ENCODE results near the gene DLK2. TPM values are rescaled to one million over a fixed set of nuclear protein-coding genes. Genes with fewer than 3 reads are reported as not detected.

The DLK2 gene
- total RNA-seq, 1 donor from 2014 or later = 3.9 TPM

DNA sequence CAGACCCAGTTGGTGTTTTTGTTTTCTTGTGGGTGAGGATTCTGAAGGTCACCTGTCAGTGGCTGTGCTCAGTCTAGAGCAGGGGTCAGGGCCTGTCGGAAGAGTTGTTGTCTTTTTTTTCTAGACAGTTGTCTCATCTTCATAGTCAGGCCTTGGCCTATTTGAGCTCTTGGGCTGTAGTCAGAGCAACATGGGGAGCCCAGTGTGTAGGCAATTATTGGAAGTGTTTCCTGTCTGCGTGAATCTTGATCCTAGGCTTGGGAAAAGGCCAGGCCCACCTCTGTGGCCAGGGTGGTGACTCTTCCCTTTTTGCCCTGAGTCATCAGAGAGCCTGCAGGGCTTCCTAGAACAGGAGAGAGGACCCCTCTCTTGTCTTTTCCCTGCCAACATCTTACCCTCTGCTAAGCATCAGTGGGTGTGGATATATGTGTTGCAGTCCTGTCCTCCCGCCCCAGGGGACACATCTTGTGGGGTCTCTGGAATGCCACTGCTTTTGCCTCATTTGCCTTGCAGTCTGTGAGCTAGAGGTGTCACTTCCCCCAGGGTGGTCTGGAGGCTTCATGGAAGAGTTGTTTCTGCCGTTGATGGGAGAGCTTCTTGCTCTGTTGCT lies 33.4 kb upstream of the DLK2 start:
- intact Hi-C loops (cut with DNase I) = no loop called here
- Histone ChIP-seq H3K4me1 (peaks cover 19% of the 10 kb centered on the region), H3K36me3 (no peaks in the 10 kb centered on the region), H3K9me3 (no peaks in the 10 kb centered on the region), H3K27me3 (no peaks in the 10 kb centered on the region), H3K27ac (no peak overlapping the region), H3K4me3 (no peak overlapping the region)
- TF ChIP-seq POLR2A (IDR thresholded peaks at IDR 0.05) (no peak), POLR2AphosphoS5 (IDR thresholded peaks at IDR 0.05; ENCODE audit: insufficient read depth in 1 of 2, low read depth in 1 of 2) (no peak)
- TF ChIP-seq, protein P1, sequence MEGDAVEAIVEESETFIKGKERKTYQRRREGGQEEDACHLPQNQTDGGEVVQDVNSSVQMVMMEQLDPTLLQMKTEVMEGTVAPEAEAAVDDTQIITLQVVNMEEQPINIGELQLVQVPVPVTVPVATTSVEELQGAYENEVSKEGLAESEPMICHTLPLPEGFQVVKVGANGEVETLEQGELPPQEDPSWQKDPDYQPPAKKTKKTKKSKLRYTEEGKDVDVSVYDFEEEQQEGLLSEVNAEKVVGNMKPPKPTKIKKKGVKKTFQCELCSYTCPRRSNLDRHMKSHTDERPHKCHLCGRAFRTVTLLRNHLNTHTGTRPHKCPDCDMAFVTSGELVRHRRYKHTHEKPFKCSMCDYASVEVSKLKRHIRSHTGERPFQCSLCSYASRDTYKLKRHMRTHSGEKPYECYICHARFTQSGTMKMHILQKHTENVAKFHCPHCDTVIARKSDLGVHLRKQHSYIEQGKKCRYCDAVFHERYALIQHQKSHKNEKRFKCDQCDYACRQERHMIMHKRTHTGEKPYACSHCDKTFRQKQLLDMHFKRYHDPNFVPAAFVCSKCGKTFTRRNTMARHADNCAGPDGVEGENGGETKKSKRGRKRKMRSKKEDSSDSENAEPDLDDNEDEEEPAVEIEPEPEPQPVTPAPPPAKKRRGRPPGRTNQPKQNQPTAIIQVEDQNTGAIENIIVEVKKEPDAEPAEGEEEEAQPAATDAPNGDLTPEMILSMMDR (IDR thresholded peaks at IDR 0.05) = no peak
- no peak for DNase-seq (ENCODE audit: extremely low spot score in 2 of 2)

DNA sequence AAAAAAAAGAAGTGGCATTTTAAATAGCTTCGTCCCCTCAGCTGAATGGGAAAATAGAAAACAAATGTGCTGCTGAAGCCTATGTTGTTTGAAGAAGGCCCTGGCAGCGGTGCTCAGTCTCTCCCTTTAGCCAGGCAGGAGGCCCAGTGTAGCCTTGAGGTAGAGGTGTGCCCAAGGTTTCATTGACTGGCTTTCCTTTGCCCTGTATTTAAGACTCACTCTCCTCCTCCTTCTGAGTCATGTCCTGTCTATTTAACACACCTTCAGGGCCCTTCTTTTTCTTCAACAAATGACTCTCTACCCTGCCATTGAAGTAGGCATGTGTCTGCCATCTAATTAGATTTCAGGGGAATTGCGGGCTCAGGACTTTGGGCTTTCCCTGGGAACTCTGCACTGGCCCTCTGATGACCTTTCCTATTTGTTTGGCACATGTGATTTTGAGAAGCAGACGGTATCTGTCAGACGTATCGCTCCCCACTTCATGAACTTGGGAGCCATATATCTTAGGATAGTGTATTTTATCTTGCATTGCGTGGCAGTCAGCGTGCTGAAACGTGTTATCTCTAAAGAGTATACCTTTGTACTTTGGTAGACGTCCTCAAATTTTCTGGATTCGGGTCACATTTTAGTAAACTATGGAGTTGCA lies 26.4 kb upstream of the DLK2 start:
- no peak for DNase-seq (ENCODE audit: extremely low spot score in 2 of 2)
- TF ChIP-seq POLR2A (IDR thresholded peaks at IDR 0.05) (no peak), POLR2AphosphoS5 (IDR thresholded peaks at IDR 0.05; ENCODE audit: insufficient read depth in 1 of 2, low read depth in 1 of 2) (no peak)
- TF ChIP-seq, protein P1 (IDR thresholded peaks at IDR 0.05) = no peak
- no peaks in the 10 kb centered on the region for H3K27me3 ChIP-seq
- peaks cover 47% of the 10 kb centered on the region for H3K4me1 ChIP-seq
- H3K27ac ChIP-seq = no peak overlapping the region
- intact Hi-C loops (cut with DNase I) = no loop called here
- no peak overlapping the region for H3K4me3 ChIP-seq
- no peaks in the 10 kb centered on the region for H3K36me3 ChIP-seq
- H3K9me3 ChIP-seq = no peaks in the 10 kb centered on the region

DNA sequence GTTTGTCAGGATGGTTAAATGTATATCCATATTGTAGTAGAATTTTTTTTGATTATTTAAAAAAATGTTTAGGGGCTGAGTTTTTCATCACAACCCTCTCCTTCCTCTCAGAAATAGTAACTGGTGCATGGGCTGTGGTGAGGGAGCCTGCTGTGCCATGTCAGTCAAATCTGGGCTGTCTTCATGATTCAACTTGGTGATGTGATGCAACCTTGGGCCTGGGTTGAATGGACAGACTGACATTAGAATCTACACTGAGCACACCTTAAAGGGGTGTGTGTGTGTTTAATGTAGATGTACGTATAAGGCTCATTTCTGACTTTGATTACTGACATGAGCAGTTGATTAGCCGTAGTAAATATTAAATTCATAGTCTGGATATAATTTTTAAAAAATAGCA lies 25.7 kb upstream of the DLK2 start:
- no peaks in the 10 kb centered on the region for H3K27me3 ChIP-seq
- H3K9me3 ChIP-seq = no peaks in the 10 kb centered on the region
- DNase-seq (ENCODE audit: extremely low spot score in 2 of 2) = no peak
- no peak overlapping the region for H3K4me3 ChIP-seq
- intact Hi-C loops (cut with DNase I) = no loop called here
- no peak overlapping the region for H3K27ac ChIP-seq
- no peaks in the 10 kb centered on the region for H3K36me3 ChIP-seq
- TF ChIP-seq, protein P1 (IDR thresholded peaks at IDR 0.05) = no peak
- TF ChIP-seq POLR2A (IDR thresholded peaks at IDR 0.05) = no peak
- TF ChIP-seq POLR2AphosphoS5 (IDR thresholded peaks at IDR 0.05; ENCODE audit: insufficient read depth in 1 of 2, low read depth in 1 of 2) = no peak
- peaks cover 47% of the 10 kb centered on the region for H3K4me1 ChIP-seq

DNA sequence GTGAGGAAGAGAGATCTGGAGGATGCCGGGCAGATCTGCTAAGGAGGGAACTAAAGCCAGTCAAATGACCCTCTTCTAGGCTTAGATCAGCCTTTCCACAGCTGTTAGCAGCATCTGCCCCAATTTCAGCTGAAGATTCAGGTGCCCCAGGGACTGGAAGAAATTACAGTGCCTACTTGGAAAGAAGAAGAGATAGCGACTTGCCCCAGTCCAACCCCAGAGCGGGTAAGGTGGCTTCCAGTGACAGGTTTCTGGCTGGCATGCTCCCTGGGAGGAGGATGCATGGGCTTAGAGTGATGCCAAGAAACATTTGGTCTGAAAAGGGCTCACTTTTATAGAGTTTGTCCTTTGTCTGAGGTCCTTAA lies 22.6 kb upstream of the DLK2 start:
- H3K4me1 ChIP-seq = peaks cover 47% of the 10 kb centered on the region
- intact Hi-C loops (cut with DNase I) = no loop called here
- H3K27ac ChIP-seq = peak overlapping the region; percentile 90
- peak overlapping the region; percentile 67 to 90 for H3K4me3 ChIP-seq
- H3K9me3 ChIP-seq = no peaks in the 10 kb centered on the region
- no peak for DNase-seq (ENCODE audit: extremely low spot score in 2 of 2)
- TF ChIP-seq, protein P1 (IDR thresholded peaks at IDR 0.05) = no peak
- no peak for TF ChIP-seq POLR2A (IDR thresholded peaks at IDR 0.05)
- no peak for TF ChIP-seq POLR2AphosphoS5 (IDR thresholded peaks at IDR 0.05; ENCODE audit: insufficient read depth in 1 of 2, low read depth in 1 of 2)
- no peaks in the 10 kb centered on the region for H3K27me3 ChIP-seq
- H3K36me3 ChIP-seq = no peaks in the 10 kb centered on the region

Data from vagina (tissue), 2 donors.